Progenitor cell of endocrine pancreas (in vitro differentiated cells): ENCODE results near the gene RALGAPB. TPM values are rescaled to one million over a fixed set of nuclear protein-coding genes. Genes with fewer than 3 reads are reported as not detected.

Experiments
- DNase-seq: peaks from one replicate; pipeline ENCODE4 v3.0.0; 2021; ENCODE audit warnings: low spot score; ENCODE audit not compliant: unreplicated experiment
- H3K27ac Mint-ChIP-seq: 2 replicates; pipeline ENCODE4 v1.8.0; 2021; ENCODE audit warnings: mild to moderate bottlenecking, moderate library complexity, mixed read lengths
- H3K27me3 Mint-ChIP-seq: 2 replicates; pipeline ENCODE4 v1.8.0; 2021; ENCODE audit warnings: mixed read lengths
- H3K36me3 Mint-ChIP-seq: 2 replicates; pipeline ENCODE4 v1.8.0; 2022; ENCODE audit warnings: mixed read lengths; ENCODE audit not compliant: insufficient read depth
- H3K4me1 Mint-ChIP-seq: 2 replicates; pipeline ENCODE4 v1.8.0; 2021; ENCODE audit warnings: low read depth, mixed read lengths
- H3K4me3 Mint-ChIP-seq: 2 replicates; pipeline ENCODE4 v1.8.0; 2021; ENCODE audit warnings: low read depth, mild to moderate bottlenecking, moderate library complexity, mixed read lengths
- H3K9me3 Mint-ChIP-seq: 2 replicates; pipeline ENCODE4 v1.8.0; 2021; ENCODE audit warnings: low read depth, mixed read lengths
- total RNA-seq: library from RNA; stranded (reverse); gene quantifications from 2 replicates; pipeline ENCODE4 v1.2.1, GENCODE V29; 2021
- TF ChIP-seq, protein P1 (sequence below): fragments of 200-600 bp; sonication (generic); IDR thresholded peaks from one replicate; pipeline ENCODE4 v1.5.0; 2021; ENCODE audit warnings: antibody characterized with exemption, mild to moderate bottlenecking; ENCODE audit not compliant: unreplicated experiment

Gene RALGAPB
- total RNA-seq, 1 donor from 2014 or later = 42.3 TPM

DNA sequence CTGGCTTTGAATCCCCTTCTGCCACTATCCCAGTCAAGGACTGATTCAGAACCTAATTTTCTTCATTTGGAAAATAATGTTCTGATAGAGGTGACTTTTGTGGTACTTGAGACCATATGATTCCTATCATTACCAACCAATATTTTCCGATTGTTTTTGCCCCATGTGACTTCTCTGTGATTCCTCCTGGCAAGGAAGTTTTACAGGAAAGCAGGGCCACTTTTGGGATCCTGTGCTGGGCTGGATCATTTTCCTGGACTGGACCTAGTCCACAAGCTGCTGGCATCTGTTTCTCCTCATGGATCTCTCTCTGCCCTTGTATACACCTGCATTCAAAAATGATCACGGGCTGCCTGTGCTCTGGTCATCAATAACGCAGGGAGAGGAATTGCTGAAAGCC, 23.6 kb upstream of the RALGAPB start:
- Mint-ChIP-seq H3K36me3 (peaks cover 15% of the 10 kb centered on the region), H3K27ac (no peak overlapping the region), H3K4me1 (peaks cover 13% of the 10 kb centered on the region), H3K4me3 (no peak overlapping the region), H3K9me3 (no peaks in the 10 kb centered on the region), H3K27me3 (no peaks in the 10 kb centered on the region)
- DNase-seq = no peak
- TF ChIP-seq, protein P1, sequence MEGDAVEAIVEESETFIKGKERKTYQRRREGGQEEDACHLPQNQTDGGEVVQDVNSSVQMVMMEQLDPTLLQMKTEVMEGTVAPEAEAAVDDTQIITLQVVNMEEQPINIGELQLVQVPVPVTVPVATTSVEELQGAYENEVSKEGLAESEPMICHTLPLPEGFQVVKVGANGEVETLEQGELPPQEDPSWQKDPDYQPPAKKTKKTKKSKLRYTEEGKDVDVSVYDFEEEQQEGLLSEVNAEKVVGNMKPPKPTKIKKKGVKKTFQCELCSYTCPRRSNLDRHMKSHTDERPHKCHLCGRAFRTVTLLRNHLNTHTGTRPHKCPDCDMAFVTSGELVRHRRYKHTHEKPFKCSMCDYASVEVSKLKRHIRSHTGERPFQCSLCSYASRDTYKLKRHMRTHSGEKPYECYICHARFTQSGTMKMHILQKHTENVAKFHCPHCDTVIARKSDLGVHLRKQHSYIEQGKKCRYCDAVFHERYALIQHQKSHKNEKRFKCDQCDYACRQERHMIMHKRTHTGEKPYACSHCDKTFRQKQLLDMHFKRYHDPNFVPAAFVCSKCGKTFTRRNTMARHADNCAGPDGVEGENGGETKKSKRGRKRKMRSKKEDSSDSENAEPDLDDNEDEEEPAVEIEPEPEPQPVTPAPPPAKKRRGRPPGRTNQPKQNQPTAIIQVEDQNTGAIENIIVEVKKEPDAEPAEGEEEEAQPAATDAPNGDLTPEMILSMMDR = no peak

DNA sequence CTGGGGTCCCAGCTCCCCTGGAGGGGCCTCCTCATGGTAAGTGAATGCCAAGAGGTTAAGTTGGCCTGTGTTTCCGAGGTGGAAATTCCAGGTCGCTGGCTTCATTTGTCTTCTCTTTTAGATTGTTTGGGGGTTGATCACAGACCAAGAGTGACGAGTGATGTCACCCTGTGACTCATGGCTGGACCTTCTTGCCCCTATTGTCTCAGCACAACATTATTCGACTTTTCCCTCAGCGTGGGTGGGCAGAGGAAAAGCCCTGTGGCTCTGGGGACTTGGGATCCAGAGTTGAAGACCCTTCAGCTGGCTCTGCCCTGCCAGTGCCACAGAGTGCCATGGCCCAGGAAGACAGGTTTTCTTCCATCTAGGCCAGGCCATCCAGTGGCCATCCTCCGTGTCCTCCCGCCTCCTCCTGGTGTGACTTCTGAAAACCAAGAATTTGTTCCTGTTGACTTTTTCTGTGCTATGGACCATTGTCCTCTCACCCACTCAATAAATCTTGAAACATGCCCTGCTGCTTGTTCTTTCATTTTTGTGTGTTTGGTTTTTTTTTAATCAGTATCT, 22.1 kb upstream of the RALGAPB start:
- TF ChIP-seq, protein P1 = no peak
- peaks cover 13% of the 10 kb centered on the region for H3K4me1 Mint-ChIP-seq
- DNase-seq = no peak
- peaks cover 15% of the 10 kb centered on the region for H3K36me3 Mint-ChIP-seq
- no peaks in the 10 kb centered on the region for H3K27me3 Mint-ChIP-seq
- H3K4me3 Mint-ChIP-seq = no peak overlapping the region
- H3K27ac Mint-ChIP-seq = no peak overlapping the region
- H3K9me3 Mint-ChIP-seq = no peaks in the 10 kb centered on the region

- Mint-ChIP-seq H3K4me3 (no peak overlapping the region), H3K27me3 (no peaks in the 10 kb centered on the region), H3K27ac (no peak overlapping the region), H3K9me3 (no peaks in the 10 kb centered on the region), H3K36me3 (peaks cover 15% of the 10 kb centered on the region), H3K4me1 (peaks cover 4% of the 10 kb centered on the region)
- DNase-seq = no peak
- TF ChIP-seq, protein P1 = no peak
Measured at GRCh38 chr20:38452880-38453624, 19.6 kb upstream of the RALGAPB start.

DNA sequence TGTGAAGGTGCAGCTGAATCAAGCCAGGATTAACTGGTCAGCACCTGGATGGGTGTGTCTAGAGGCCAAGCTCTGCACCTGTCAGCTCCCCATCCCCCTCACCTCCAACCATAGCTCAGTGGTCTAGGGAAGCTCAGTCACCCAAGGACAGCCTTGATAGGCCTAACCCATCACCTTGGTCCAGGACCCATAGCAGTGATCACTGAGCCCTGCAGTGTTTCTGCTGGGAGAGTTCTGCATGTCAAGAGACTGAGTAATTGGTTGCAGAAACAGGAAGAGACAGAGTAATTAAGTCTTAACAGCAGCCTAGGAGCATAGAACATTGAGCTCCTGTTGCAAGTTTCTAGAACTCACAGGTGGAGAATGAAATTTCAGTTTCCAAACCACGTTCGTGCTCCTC, 18.7 kb upstream of the RALGAPB start:
- peaks cover 15% of the 10 kb centered on the region for H3K36me3 Mint-ChIP-seq
- TF ChIP-seq, protein P1 = no peak
- DNase-seq = no peak

DNA sequence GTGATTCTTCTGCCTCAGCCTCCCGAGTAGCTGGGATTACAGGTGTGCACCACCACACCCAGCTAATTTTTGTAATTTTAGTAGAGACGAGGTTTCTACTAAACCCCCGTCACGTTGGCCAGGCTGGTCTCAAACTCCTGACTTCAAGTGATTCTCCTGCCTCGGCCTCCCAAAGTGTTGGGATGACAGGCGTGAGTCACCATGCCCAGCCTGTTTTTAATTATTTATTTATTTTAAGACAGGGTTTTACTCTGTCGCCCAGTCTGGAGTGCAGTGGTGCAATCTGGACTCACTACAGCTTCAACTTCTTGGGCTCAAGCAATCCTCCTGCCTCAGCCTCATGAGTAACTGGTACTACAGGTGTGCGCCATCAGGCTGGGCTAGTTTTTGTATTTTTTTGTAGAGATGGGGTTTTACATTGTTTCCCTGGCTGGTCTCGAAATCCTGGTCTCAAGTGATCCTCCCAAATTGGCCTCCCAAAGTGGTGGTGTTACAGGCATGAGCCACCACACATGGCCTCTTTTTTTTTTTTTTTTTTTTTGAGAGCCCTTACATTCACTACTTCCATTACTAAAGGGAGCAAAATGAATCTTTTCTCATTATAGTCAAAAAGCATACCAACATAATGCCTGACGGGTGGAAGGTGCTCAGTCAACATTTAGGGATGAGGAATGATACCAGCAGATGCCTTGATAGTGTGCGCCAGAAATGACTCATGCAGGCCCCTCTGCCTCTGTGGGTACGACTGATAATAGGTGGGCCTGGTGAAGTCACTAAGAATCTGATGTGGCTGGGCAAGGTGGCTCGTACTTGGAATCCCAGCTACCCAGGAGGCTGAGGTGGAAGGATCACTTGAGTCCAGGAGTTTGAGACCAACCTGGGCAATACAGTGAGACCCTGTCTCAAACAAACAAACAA, 17.8 kb upstream of the RALGAPB start:
- TF ChIP-seq, protein P1 = no peak
- Mint-ChIP-seq H3K36me3 (peaks cover 11% of the 10 kb centered on the region), H3K4me1 (no peaks in the 10 kb centered on the region), H3K4me3 (no peak overlapping the region), H3K27ac (no peak overlapping the region), H3K27me3 (no peaks in the 10 kb centered on the region), H3K9me3 (no peaks in the 10 kb centered on the region)
- no peak for DNase-seq

More for the DNA sequence above, 18.7 kb upstream of the RALGAPB start:
- no peaks in the 10 kb centered on the region for H3K9me3 Mint-ChIP-seq
- no peaks in the 10 kb centered on the region for H3K27me3 Mint-ChIP-seq
- H3K4me1 Mint-ChIP-seq = no peaks in the 10 kb centered on the region
- no peak overlapping the region for H3K27ac Mint-ChIP-seq
- no peak overlapping the region for H3K4me3 Mint-ChIP-seq
